Ishikawa (cell line): ENCODE results near the gene RAB6B.

Source experiments
- CEBPB ChIP-seq: IDR thresholded peaks from 2 replicates; pipeline ENCODE4 v1.6.1; 2012
- CREB1 ChIP-seq: IDR thresholded peaks from 2 replicates; pipeline ENCODE4 v1.6.1; 2012; ENCODE audit warnings: low read depth
- EGR1 ChIP-seq: IDR thresholded peaks from 2 replicates; pipeline ENCODE4 v1.6.1; 2012
- EP300 ChIP-seq: IDR thresholded peaks from 2 replicates; pipeline ENCODE4 v1.6.1; 2012; ENCODE audit warnings: borderline replicate concordance
- FOXM1 ChIP-seq: IDR thresholded peaks from 2 replicates; pipeline ENCODE4 v1.6.1; 2012; ENCODE audit warnings: low read depth, borderline replicate concordance
- MAX ChIP-seq: IDR thresholded peaks from 2 replicates; pipeline ENCODE4 v1.6.1; 2012
- NFIC ChIP-seq: IDR thresholded peaks from 2 replicates; pipeline ENCODE4 v1.6.1; 2012
- RAD21 ChIP-seq: IDR thresholded peaks from 2 replicates; pipeline ENCODE4 v1.6.1; 2012; ENCODE audit warnings: low read depth
- REST ChIP-seq: IDR thresholded peaks from 2 replicates; pipeline ENCODE4 v1.6.1; 2012; ENCODE audit warnings: low read depth, mild to moderate bottlenecking
- TAF1 ChIP-seq: IDR thresholded peaks from 2 replicates; pipeline ENCODE4 v1.6.1; 2012; ENCODE audit warnings: low read depth, mild to moderate bottlenecking
- TCF12 ChIP-seq: IDR thresholded peaks from 2 replicates; pipeline ENCODE4 v1.6.1; 2012; ENCODE audit warnings: low read depth
- TEAD4 ChIP-seq: IDR thresholded peaks from 2 replicates; pipeline ENCODE4 v1.6.1; 2012
- USF1 ChIP-seq: IDR thresholded peaks from 2 replicates; pipeline ENCODE4 v1.6.1; 2012
- YY1 ChIP-seq: IDR thresholded peaks from 2 replicates; pipeline ENCODE4 v1.6.1; 2012; ENCODE audit warnings: low read depth
- ZBTB7A ChIP-seq: IDR thresholded peaks from 2 replicates; pipeline ENCODE4 v1.6.1; 2012; ENCODE audit warnings: low read depth

Gene RAB6B

GRCh38 chr3:133820889-133821675 lies 74.6 kb downstream of the RAB6B start:
- no peak for TF ChIP-seq MAX
- no peak for TF ChIP-seq RAD21
- no peak for TF ChIP-seq TCF12
- TF ChIP-seq USF1, result no peak
- TF ChIP-seq EGR1, result no peak
- no peak for TF ChIP-seq EP300
- TF ChIP-seq TEAD4, result no peak
- no peak for TF ChIP-seq FOXM1
- TF ChIP-seq CREB1, result no peak
- TF ChIP-seq NFIC, result no peak
- TF ChIP-seq YY1, result no peak
- no peak for TF ChIP-seq ZBTB7A
- no peak for TF ChIP-seq CEBPB
- TF ChIP-seq TAF1, result no peak

GRCh38 chr3:133820129-133820528 lies 75.6 kb downstream of the RAB6B start:
- no peak for TF ChIP-seq TAF1
- no peak for TF ChIP-seq YY1
- TF ChIP-seq TEAD4, result no peak
- TF ChIP-seq USF1, result no peak
- no peak for TF ChIP-seq FOXM1
- TF ChIP-seq ZBTB7A, result no peak
- no peak for TF ChIP-seq NFIC
- no peak for TF ChIP-seq TCF12
- TF ChIP-seq MAX, result no peak
- TF ChIP-seq REST, result no peak
- no peak for TF ChIP-seq CREB1
- no peak for TF ChIP-seq EGR1
- TF ChIP-seq CEBPB, result no peak
- no peak for TF ChIP-seq EP300
- TF ChIP-seq RAD21, result no peak

- no peak for TF ChIP-seq ZBTB7A
- no peak for TF ChIP-seq TAF1
- no peak for TF ChIP-seq EP300
- no peak for TF ChIP-seq RAD21
- no peak for TF ChIP-seq CEBPB
- no peak for TF ChIP-seq YY1
- no peak for TF ChIP-seq TEAD4
- no peak for TF ChIP-seq NFIC
- no peak for TF ChIP-seq USF1
- no peak for TF ChIP-seq CREB1
- TF ChIP-seq REST, result no peak
- no peak for TF ChIP-seq MAX
- TF ChIP-seq FOXM1, result no peak
- TF ChIP-seq EGR1, result no peak
- no peak for TF ChIP-seq TCF12
These were observed 80.3 kb downstream of the RAB6B start for GRCh38 chr3:133815386-133815785.

- TF ChIP-seq EP300 (no peak), CEBPB (no peak), REST (no peak), RAD21 (no peak), USF1 (no peak), EGR1 (no peak), TCF12 (no peak), NFIC (no peak)
These were observed 82.8 kb downstream of the RAB6B start for GRCh38 chr3:133812872-133813271.
